Measurements from ENCODE around the gene CLMN.
"Not testable (repeated sequence)": the region's sequence is repeated elsewhere in the genome, so short reads cannot be mapped to it uniquely, and the experiment has no call there.

CLMN gene

DNA sequence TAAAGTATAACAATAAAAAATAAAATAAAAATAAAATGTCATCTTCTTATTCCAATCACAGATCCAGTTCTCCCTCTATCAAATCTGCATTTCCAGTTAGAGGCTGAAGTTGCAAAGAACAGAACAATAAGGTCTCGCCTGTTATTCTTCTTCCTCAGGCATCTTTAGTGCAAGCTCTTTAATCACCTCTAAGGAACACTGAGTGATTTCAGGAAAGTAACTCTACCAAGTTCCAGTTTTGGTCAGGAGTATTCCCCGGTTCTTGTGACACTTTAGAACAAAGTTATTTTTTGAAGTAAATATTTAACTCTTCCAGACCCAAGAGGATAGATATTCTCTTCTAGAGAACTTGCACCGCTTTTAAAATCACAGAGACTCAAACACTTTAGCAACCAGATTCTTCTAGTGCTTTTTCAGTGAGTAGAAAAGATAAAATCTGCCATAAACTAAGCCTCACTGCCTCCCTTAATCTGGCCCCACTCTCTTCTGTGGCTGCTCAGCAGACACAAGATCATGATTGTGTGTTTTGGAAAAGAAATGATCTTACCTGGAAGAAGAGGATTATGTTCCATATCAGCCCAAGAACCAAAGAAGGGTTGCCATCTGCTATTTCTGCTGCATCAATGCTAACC, 104.5 kb downstream of the CLMN start:
- no peak for DNase-seq

GRCh38 chr14:95213774-95214173, 105.9 kb downstream of the CLMN start:
- no peak for DNase-seq

DNA sequence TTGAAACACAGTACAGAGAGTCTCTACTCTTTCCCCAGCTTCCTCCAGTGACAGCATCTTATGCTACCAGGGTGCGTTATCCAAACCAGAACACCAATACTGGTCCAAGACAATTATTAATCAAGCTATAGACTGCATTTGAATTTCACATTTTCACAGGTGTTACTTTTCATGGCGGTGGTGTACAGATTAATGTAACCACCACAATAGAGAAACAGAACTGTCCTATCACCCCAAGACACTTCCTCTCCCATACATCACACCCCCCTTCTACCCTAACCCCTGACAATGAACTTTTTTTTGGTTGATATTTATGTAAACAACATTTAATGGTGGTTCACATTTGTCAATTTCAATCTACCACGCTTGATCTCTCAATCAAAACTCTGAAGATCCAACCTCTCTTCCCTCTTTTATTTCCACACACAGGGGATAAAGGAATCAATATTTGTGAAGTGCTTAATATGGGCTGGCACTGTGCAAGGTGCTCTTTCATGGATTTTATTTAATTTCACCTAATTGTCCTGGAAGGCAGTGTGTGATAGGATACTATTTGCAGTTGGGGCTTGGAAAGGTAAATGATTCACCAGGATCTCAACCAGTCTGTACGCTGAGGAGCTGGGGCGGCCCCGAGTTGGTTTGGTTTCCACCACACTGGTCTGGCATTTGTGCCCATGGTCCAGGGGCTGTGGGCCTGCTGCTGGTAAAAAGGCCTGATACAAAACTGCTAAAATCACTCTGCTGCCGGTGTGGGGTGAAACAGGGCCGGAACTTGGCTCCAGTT, 107.8 kb downstream of the CLMN start:
- no peak for DNase-seq

- no peak for DNase-seq
Measured at GRCh38 chr14:95210699-95211098, 109.0 kb downstream of the CLMN start.

- DNase-seq, result no peak
Measured at GRCh38 chr14:95208598-95208997, 111.1 kb downstream of the CLMN start.

DNA sequence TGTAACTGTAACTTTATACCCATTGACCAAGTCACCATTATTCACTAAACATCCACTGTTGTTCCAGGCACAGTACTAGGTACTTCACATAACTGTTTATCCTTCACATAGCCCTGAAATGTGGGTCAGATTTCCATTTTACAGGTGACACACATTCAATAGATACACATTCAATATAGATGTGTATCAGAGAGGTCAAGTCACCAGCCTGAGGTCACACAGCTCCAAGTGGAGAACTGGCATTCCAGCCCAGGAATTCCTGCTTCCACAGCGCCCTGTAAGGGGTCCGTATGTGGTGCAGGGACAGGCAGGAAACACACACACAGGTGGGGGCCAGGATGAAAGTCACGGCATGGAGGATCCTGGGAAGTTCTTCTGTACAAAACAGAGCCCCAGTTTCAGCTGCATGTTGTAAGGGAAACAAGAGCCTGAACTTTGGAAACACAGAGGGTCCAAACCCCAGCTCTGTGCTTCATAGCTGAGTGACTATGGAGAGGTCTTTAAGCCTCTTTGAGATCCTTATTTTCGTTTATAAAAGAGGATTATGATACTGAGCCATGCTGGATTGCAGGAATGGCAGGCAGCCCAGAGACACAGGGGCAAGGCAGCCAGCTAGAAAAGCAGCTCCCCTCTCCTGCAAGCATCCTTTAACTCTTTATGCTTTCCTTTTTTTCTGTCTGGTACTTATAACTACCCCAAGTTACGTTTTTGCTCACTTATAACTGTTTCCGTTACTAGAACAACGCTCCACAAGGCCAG, 112.1 kb downstream of the CLMN start:
- no peak for DNase-seq

GRCh38 chr14:95206534-95206933, 113.2 kb downstream of the CLMN start:
- DNase-seq, result no peak

DNA sequence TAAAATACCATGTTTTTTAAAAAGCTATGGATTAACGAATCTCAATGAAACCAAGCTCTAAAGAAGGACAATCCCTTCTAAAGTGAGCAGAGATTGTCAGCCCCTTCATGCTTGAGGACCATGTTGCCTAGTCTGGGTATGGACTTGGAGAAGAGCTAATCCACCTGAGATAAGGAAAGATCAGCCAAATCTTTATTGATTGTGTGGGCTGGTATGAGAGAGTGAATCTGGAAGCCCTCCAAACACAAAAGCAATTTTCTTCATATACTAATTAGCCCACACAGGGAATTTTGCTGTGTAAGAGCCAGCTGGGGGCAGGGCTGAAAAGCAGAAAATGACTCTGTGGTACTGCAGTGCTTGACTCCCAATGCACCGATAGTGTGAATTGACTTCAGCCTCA, 115.0 kb downstream of the CLMN start:
- DNase-seq, result no peak

DNA sequence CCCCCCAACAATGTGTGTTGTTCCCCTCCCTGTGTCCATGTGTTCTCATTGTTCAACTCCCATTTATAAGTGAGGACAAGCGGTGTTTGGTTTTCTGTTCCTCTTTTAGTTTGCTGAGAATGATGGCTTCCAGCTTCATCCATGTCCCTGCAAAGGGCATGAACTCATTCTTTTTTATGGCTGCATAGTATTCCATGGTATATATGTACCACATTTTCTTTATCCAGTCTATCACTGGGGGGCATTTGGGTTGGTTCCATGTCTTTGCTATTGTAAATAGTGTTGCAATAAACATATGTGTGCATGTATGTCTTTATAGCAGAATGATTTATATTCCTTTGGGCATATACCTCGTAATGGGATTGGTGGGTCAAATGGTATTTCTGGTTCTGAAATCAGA, 118.0 kb downstream of the CLMN start:
- not testable (repeated sequence) for DNase-seq

GRCh38 chr14:95200404-95200803, 119.3 kb downstream of the CLMN start:
- DNase-seq, result no peak

DNA sequence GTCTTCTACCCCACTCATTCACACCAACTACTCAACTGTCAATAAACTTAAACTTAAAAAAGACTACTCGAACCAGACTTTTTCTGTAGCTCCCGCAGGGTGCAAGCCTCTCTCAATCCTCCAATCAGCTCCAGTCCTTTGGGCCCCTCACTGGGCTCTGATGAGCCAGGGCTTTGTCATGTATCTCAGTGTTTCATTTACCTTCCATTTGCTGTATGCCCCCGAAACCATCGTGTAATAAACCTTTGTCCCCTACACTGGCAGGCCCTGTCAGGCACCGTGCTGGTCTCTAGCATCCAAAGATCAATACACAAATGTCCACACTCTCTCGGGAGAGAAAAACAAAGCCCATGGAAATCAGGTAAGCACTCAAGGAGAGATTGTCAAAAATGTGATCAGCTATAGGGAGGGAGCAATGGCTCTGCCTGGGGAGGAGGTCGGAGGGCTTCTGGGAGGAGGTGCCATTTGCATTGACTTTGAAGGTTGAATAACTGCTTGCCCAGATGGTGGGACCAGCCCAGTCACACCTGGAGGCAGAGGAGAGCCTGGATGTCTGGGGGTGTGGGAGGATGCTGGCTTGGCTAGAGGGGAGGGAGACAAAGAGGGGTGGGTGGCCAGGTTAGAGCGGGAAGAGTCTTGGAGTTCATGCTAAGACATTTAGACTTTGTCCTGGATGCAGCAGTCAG, 120.3 kb downstream of the CLMN start:
- no peak for DNase-seq

- DNase-seq, result no peak
Measured at GRCh38 chr14:95198320-95198719, 121.4 kb downstream of the CLMN start.

DNA sequence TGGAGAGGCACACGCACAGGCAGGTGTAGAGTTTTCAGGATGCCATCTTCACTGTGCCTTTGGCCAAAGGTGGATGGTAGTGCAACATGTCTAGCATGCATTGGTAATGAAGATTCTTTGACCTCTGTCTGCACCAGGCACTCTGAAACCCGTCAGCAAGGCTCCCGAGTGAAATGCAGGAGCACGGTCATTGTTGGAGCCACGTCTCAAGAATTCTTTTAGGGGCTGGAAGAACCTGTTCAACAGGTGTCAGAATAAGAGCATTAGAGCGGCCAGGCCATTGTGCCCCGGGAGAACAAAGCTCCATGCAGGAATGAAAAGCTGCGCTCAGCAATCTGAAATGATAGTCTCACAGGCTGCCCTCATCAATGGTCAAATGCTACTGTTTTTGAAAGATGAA, 122.2 kb downstream of the CLMN start:
- no peak for DNase-seq

- DNase-seq, result no peak
Measured at GRCh38 chr14:95196826-95197545, 122.7 kb downstream of the CLMN start.

DNA sequence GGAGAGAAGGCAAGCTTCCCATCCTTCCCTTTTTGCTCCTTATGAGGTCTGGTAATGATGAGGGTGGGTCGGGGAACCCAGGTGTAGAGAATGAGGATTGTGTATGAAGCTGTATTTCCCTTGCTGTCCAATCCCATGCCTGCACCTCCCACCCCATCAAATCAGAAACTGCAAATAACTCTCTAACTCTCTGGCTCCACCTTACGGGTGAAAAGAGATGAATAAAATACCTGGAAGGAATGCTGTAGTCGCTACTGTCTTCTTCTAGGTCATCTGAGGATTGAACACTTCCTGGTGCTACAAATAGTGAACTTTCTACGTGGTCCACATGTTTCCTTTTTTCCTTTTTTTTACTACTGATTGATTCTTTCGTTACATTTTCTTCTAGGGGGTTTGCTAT, 123.4 kb downstream of the CLMN start:
- DNase-seq, result no peak

- no peak for DNase-seq
Measured at GRCh38 chr14:95195031-95195430, 124.7 kb downstream of the CLMN start.

- no peak for DNase-seq
Measured at GRCh38 chr14:95193081-95193480, 126.6 kb downstream of the CLMN start.

DNA sequence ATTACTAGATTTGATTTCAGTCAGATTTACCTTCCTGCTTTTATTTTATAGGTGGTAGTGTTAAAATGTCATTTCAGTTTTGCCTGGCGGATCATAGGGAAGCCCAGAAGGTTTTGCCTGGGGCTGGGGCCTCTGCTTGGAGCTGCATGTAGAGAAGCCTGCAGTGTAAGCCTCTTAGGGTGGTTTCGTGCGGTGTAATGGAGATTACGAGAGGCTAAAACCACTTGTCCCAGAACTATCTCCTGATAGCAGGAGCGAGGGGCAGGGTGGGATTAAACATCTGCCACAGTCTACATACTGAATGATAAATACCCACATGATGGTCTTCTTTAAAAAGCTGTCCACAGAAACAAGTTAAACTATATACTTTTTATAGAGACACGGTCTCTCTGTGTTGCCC, 127.4 kb downstream of the CLMN start:
- no peak for DNase-seq

DNA sequence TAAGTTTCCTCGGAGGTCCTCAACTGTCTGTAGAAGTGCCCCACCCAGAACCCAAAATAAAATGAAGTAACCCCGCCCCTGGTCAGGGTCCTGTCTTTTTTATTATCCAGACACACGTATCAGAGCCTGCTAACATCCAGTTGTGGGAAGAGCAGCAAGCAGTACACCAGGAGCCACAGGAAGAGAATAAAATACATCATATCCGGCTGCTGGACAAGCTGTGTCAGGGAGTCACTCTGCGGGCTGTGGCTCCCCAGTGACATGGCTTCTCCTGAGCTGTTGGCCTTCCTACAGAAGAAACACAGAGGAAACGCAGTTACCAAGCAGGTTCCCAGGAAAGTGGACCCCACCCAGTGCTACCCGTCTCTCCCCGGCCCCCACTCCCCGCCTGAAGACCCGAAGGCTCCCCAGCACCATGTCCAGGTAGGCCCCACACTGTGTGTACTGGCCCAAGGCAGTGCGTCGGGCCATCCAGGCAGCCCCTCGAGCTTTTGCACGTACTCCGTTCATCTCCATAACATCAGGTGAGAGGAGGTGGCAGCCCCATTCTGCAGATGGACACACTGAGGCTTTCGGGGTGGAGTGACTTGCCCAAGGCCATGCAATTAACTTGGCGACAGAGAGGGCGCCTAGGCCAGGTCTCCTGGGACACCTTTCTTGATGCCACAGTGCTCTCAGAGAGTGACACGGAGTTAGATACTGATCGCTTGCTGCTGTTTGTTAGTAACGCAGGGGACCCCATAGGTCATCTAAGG, 128.1 kb downstream of the CLMN start:
- DNase-seq, result no peak

GRCh38 chr14:95190857-95191256, 128.9 kb downstream of the CLMN start:
- no peak for DNase-seq

DNA sequence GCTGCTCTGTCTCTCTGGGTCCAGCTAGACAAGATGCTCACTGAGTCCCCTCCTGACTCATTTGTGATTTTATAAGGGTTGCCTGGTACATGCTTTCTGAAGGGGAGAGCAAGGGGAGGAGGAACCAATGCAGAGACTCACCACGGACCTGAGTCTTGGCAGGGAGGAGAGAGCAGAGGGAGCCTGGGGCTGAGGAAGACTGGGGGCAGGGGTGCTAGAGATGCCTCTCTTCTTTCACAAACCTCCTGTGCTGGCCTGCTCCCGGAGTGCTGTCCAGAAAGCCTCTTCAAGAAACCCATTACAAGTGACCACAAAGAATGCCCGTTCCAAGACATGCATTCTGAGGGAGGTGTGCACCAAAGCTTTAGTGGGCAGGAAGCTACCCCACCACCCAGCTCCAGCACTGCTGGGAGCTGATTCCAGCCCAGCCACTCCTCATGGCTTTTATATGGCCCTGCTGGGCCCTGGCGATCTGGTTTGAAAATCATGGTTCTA, 129.3 kb downstream of the CLMN start:
- no peak for DNase-seq

Data from stimulated activated CD4-positive, alpha-beta T cell treated with anti-CD3 and anti-CD28 coated beads, Interleukin-15, amount 100 ng/mL, for 24 hours (primary cell).